ENCODE measurements around the gene NMD3.
"Not testable (repeated sequence)": the region's sequence is repeated elsewhere in the genome, so short reads cannot be mapped to it uniquely, and the experiment has no call there.

NMD3 gene

GRCh38 chr3:161220850-161221753, at the start of gene NMD3:
Gene NMD3, plus strand, starts transcription at chr3:161221311. Its CDS starts 703 bp downstream, at chr3:161222014.
- FAIRE-seq: peak; percentile 60

- no peak for FAIRE-seq
Observed at GRCh38 chr3:161171639-161172552, 49.2 kb upstream of the NMD3 start.

- no peak for FAIRE-seq
Observed at GRCh38 chr3:161175506-161175905, 45.6 kb upstream of the NMD3 start.

GRCh38 chr3:161177991-161178390, 43.1 kb upstream of the NMD3 start:
- FAIRE-seq: no peak

- FAIRE-seq: not testable (repeated sequence)
Observed at GRCh38 chr3:161181371-161181770, 39.7 kb upstream of the NMD3 start.

- FAIRE-seq: no peak
Observed at GRCh38 chr3:161187046-161187445, 34.1 kb upstream of the NMD3 start.

GRCh38 chr3:161197855-161198850, 23.0 kb upstream of the NMD3 start:
- FAIRE-seq: no peak

- FAIRE-seq: no peak
Observed at GRCh38 chr3:161199926-161200325, 21.2 kb upstream of the NMD3 start.

- FAIRE-seq: no peak
Observed at GRCh38 chr3:161203485-161204098, 17.5 kb upstream of the NMD3 start.

- FAIRE-seq: no peak
Observed at GRCh38 chr3:161208931-161209330, 12.2 kb upstream of the NMD3 start.

GRCh38 chr3:161212171-161212771, 8.8 kb upstream of the NMD3 start:
- FAIRE-seq: no peak

- FAIRE-seq: no peak
Observed at GRCh38 chr3:161212906-161213305, 8.2 kb upstream of the NMD3 start.

- FAIRE-seq: no peak
Observed at GRCh38 chr3:161213644-161214043, 7.5 kb upstream of the NMD3 start.

GRCh38 chr3:161215185-161215584, 5.9 kb upstream of the NMD3 start:
- no peak for FAIRE-seq

- FAIRE-seq: no peak
Observed at GRCh38 chr3:161217496-161217895, 3.6 kb upstream of the NMD3 start.

- FAIRE-seq: no peak
Observed at GRCh38 chr3:161219495-161219894, 1.6 kb upstream of the NMD3 start.

GRCh38 chr3:161221806-161222600, 892 bp downstream of the NMD3 start:
- no peak for FAIRE-seq

GRCh38 chr3:161222662-161223061, 1.6 kb downstream of the NMD3 start:
- no peak for FAIRE-seq

GRCh38 chr3:161224786-161225185, 3.7 kb downstream of the NMD3 start:
- no peak for FAIRE-seq

- no peak for FAIRE-seq
Observed at GRCh38 chr3:161230621-161231171, 9.6 kb downstream of the NMD3 start.
